T-helper 2 cell treated with Interferon-gamma antibody and Interleukin-4, amounts not matched to agents 100 ng/mL and 5 ng/mL, for 36 hours (primary cell): ENCODE data around the gene SPTBN5. TPM values are rescaled to one million over a fixed set of nuclear protein-coding genes. Genes with fewer than 3 reads are reported as not detected.

Source experiments
- intact Hi-C: fragments of 100-400 bp; cut with micrococcal nuclease; formaldehyde crosslinking; loops from one replicate; pipeline ENCODE4 v1.15.1; 2023
- total RNA-seq: library from RNA; stranded (reverse); gene quantifications from 2 replicates; pipeline ENCODE4 v1.2.3, GENCODE V29; 2022

Gene SPTBN5
- total RNA-seq, 1 donor from 2014 or later: 0.59 TPM

DNA sequence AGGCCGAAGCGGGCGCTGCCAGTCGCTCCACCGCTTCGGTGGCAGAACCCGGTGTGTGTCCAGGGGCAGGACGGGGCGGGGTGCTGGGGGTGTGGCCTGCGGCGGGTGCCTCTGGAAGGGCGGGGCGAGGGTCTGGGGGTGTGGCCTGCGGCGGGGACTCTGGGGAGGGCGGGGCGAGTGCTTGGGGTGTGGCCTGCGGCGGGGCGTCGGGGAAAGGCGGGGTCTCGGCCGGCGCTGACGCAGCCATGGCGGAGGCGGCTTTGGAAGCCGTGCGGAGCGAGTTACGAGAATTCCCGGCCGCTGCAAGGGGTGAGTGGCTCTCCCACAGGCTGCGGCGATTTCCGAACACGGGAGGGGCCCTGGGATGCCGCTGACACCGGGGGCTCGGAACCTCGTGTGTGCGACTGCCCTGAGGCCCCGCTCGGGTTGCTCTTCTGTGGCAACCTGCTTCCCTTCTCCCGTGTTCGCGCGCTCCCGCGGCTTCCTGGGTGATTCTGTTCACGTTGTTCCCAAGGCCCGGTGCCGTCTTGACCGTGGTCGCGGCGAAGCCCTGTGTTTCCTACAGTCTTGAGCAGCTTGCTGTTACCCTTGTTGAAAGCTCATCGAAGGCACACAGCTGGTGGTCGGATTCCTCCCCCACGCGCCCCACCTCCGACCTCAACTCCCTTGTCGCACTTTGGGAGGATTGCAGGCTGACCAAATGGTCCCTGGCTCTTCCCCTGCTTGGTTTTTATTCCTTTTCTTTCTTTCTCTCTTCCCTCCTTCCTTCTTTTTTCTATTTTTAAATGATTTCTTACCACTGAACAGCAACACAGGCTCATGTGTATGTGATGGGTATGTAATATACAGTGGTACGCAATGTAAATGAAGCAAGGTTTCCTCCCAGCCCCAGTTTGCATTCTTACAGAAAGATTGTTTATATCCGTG lies 65.7 kb downstream of the SPTBN5 start, which contains the start of gene JMJD7:
Gene JMJD7 (plus strand): TSS at position 213 of the 927 bp plus-strand sequence. CDS start 33 bp downstream, at position 246.
- intact Hi-C loops: loop anchor here (1.0 to 5.0 kb wide), 5 partner anchors 54 to 271 kb away; partner anchors contain the start of genes EHD4, MAPKBP1, SPTBN5 and TYRO3

DNA sequence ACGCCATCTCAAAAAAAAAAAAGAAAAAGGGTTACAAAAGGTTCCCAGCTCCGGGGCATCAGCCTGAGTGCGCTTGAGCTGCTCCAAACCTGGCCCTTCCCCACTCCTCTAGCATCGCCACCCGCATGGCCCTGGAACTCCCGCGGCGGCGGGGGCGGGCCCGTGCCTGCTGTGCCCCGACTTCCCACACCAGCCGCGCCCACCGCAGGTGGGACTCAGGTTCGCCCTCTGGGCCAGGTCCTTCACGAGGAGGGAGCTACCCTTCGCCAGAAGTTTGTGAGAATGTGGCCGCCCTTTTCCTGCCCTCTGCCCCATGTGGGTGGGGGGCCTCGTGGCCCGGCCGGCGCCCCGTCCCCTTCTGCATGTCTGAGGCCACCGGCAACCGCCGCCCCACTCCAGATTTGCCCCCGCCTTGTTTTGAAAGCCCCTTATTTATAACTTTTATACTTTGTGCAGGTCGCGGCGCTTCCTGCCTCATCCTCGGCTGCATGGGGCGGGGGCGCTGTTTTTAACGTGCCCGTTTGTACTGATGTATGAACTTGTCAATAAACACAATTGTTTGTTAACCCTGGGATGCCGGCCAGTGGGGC lies 66.5 kb downstream of the SPTBN5 start:
- intact Hi-C loops: loop anchor here (2.0 to 5.0 kb wide), 4 partner anchors 65 to 270 kb away; partner anchors contain the start of genes EHD4, SPTBN5 and TYRO3

DNA sequence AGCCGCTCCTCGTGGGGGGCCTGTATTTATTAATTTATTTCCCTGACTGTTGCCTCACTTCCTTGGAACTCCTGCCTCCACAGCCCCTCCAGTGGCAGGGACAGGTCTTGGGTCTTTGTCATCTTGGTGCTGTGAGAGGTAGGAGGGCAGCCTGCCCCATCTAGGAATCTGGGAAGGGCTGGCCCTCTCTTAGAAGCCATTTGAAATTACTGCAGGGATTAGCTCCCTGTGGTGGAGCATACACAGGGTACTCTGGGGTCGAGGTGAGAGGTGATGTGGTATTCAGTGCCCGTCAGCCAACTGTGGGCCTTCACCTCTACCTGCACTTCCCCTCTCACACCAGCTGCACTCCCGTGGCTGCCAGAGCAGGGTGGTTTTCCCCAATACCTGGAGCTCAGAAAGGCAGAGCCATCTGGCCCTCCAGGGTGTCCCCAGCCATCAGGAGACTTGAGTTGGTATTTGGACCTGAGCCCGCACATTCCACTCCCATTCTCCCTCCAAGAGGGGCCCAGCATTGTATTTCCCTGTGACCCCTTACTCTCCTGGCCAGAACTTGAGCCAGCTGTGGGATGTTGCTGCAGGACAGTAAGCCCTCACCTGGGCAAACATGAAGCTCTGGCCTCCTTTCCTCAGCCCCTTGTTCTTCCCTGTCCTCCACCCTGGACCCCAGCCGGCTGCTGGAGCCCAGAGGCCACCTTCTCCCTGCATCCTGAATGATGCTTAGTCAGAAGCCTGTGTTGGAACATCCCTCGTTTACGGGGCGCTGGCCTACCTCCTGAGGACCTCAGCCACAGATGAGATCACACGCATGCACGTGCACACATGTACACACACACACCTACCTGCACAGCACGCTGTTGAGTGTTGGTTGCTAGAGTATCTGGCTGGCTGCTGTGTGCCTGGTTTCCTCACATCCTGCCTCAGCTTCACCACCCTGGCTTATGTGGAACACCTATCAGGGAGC lies 68.0 kb downstream of the SPTBN5 start:
- intact Hi-C loops: loop anchor here (2.0 to 5.0 kb wide), 4 partner anchors 66 to 269 kb away; partner anchors contain the start of genes EHD4, SPTBN5 and TYRO3

DNA sequence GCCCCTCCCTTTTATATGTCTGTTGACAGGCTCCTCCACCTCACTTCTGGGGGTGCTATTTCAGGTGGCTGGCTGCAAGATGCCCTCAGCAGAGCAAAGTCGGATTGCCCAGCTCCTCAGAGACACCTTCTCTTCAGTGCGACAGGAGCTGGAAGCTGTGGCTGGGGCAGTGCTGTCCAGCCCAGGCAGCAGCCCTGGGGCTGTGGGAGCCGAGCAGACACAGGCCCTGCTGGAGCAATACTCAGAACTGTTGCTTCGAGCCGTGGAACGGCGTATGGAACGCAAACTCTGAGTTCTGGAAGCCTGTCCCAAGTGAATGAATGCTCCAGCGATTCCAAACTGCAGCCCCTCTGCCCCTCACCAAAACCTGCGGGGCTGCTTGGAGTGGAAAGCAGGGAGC lies 68.7 kb downstream of the SPTBN5 start:
- intact Hi-C loops: loop anchor here (5.0 kb wide), 3 partner anchors 67 to 268 kb away; partner anchors contain the start of genes EHD4, SPTBN5 and TYRO3

DNA sequence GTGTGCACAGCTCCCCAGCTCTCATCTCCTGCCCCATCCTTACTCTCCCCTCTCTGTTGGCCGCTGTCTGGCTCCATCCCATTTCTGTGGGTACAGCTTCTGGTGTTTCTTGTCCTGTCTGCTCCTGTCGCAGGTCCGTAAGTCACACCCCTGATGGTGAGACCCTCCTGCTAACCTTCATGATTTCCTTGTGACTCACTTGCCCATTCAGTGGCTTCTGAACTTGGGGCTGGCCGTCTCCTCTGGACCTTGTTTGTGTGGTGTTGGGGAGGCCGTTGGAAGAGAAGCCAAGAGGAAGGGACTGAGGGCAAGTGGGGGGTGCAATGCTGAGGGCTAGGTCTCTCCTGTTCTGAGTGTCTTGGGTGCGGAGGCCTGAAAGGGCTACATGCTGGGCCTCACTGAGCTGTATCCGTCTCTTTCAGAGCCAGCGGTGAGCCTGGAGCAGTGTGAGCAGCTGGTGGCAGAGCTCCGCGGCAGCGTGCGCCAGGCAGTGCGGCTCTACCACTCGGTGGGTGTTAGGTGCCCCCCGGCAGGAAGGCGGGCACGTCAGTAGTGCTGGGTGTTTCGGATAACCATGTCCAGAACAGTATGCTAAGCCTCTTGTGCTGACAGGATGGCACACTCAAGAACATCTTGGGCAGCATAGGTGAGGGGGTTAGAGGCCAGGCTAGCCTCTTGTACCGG lies 69.6 kb downstream of the SPTBN5 start:
- intact Hi-C loops: no loop called here

DNA sequence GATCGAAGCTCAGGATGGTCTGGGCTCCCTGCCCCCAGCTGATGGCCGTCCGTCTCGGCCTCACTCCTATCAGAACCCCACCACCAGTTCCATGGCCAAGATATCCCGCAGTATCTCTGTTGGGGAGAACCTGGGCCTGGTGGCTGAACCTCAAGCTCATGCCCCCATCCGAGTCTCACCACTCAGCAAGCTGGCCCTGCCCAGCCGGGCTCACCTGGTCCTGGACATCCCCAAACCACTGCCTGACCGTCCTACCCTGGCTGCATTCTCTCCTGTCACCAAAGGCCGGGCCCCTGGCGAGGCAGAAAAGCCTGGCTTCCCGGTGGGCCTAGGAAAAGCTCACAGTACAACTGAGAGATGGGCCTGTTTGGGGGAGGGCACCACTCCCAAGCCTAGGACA lies 70.4 kb downstream of the SPTBN5 start:
- intact Hi-C loops: no loop called here

DNA sequence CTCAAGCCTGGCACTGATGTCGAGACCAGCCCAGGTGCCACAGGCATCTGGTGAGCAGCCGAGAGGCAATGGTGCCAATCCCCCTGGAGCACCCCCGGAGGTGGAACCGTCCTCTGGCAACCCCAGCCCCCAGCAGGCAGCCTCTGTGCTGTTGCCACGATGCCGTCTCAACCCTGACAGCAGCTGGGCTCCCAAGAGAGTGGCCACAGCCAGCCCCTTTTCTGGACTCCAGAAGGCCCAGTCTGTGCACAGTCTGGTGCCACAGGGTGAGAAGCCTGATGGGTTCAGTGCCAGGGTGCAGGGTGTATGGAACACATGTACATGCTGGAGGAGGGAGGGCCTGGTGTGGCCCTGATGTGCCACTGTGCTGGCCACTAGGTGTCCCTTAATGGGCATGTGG lies 70.9 kb downstream of the SPTBN5 start:
- intact Hi-C loops: no loop called here

DNA sequence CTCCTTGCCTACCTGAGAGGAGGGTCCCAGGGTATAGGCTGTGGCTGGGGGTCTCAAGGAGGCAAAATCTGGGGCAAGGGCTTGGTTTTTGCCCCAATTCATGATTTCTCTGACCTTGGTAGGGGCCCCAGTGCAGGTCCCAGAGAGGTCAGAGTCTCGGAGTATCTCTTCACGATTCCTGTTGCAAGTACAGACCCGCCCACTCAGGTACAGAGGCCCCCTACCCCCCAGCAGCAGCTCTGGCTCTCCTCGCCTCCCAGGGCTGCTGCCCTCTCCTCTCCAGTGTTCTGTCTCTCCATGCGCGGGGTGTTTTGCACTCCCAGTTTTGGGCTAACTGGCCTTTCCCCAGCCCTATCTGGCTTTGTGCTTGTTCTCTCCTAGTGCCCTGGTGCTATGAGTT lies 71.4 kb downstream of the SPTBN5 start:
- intact Hi-C loops: no loop called here

DNA sequence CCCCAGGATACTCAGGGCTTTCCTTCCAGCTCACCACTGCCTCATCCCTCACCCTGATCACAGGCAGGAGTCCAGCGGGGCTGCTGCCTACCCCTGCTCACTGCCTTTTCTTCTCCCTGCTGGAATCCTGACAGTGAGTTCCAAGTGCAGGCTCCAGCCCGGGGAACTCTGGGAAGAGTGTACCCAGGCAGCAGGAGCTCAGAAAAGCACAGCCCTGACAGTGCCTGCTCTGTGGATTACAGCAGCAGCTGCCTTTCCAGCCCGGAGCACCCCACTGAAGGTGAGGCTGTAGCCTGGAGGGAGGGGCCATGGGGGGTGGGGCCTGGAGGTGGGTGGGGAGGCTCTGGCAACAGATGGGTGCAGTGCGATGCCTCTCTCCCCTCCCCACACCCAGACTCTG lies 72.0 kb downstream of the SPTBN5 start:
- intact Hi-C loops: no loop called here

DNA sequence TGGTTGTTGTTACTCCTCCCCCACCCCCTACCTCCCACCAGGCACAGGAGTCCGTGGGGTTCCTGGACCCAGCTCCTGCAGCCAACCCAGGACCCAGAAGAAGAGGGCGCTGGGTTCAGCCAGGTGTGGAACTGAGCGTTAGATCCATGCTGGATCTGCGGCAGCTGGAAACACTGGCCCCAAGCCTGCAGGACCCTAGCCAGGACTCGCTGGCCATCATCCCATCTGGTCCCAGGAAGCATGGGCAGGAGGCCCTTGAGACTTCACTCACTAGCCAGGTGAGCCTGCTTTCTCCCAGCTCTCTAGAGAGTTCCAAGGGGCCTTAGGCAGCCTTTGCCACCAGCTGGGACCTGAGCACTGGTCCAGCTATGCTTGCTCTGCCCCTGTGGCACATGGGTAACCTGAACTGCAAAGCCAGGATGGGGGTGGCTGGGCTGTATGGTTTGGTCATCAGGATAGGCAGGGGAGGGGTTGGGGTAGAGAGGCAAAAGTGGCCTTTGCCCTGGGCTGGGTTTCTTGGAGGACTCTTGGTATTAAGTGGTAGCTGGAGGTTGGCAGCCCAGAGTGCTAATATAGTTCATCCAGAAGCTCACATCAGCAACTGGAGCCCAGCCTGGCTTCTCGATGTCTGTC lies 72.9 kb downstream of the SPTBN5 start:
- intact Hi-C loops: no loop called here

DNA sequence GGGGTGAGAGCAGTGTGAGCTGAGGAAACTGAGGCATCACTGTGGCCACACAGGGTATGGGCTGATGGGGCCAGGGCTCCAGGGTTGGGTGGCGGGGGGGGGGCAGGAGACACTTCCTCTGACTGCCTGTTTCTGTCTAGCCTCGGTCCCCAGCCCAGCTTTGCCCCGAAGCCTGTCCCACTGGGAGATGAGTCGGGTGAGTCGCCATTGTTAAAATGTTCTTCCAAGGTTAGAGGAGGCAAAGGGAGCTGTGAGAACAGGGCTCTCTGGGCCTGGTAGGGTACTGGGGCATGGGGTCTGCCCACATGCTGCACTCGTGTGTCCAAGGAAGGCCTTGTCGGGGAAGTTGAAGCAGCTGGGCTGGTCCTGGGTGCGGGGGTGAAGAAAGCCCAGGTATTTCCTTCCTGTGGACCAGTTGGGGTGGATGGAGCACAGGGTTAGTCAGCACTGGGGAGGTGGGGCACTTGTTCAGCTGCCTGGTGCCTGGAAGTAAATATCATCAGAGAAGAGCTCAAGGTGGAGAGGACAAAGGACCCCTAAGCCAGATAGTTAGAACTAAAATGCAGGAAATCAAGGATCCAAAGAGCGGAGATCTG lies 74.3 kb downstream of the SPTBN5 start:
- intact Hi-C loops: no loop called here

DNA sequence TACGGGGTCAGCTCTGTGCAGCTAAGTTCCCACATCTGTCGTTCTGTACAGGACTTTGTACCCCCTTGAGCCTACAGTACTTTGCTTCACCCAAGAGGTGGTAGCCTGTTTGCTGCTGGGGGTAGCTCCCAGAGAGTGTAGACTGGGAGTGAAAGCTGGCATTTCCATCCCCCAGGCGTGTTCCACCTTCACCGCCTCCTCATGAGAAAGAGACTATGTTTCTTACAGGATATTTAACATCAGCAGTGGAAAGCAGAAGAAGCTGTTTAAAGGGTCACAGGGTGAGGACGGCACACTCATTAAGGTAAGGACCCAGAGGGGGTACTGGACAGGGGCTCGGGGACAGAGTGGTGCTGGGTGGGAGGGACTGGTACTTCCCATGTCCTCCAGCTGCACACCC lies 76.1 kb downstream of the SPTBN5 start:
- intact Hi-C loops: no loop called here

DNA sequence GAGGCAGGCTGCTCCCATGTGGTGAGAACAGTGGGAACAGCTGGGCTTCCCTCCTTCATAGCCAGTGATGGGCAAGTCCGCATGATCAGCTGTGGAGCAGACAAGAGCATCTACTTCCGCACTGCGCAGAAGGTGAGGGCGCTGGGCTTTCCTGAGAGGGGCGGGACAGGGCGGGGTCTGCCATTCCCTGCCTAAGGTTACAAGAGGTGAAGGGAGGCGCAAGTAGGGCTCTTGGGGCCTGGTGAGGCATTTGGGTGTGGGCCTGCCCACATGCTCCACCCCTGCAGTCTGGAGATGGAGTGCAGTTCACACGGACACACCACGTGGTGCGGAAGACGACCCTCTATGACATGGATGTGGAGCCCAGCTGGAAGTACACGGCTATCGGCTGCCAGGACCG lies 76.5 kb downstream of the SPTBN5 start:
- intact Hi-C loops: no loop called here

DNA sequence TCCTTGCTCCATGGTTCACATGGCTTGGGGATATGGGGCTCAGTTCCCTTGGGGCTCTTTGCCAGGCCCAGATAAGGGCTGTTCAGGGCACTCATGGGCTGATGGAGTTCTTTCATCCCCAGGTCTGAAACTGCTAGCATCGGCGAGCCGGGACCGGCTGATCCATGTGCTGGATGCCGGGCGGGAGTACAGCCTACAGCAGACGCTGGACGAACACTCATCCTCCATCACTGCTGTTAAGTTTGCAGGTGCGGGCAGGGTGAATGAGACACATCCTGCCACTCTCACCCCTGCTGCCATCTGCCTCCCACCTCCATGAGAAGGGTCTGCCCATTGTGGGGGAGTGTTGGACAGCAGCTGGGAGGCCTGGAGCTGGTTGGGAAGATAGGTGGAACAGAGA lies 77.1 kb downstream of the SPTBN5 start:
- intact Hi-C loops: no loop called here

DNA sequence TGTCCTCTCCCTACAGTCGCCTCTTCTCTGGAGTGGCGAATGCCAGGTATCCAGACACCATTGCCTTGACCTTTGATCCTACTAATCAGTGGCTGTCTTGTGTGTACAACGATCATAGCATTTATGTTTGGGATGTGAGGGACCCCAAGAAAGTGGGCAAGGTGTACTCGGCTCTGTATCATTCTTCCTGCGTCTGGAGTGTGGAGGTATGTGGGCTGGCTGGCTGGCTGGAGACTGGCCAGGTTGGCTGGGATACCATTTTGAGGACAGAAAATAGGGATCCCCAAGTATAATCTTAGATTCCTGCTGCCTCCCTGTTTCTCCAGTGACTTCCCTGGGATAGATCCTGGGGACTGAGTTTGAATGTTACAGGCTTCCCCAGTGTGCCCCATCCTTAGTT lies 79.3 kb downstream of the SPTBN5 start:
- intact Hi-C loops: no loop called here

DNA sequence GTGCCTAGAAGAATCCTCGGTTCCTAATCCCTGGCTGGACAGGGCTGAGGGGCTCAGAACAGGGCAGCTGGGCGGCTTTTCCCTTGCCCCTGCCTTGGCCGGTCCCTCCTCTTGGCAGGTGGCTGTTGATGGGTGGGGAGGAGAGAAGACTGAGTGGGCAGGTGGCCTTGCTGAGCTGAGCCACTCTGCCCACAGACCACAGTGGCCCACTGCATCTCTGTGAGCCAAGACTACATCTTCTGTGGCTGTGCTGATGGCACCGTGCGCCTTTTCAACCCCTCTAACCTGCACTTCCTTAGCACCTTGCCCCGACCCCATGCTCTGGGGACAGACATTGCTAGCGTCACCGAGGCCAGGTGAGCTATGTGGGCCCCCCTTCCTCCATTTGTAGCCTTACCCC lies 80.4 kb downstream of the SPTBN5 start:
- intact Hi-C loops: no loop called here

DNA sequence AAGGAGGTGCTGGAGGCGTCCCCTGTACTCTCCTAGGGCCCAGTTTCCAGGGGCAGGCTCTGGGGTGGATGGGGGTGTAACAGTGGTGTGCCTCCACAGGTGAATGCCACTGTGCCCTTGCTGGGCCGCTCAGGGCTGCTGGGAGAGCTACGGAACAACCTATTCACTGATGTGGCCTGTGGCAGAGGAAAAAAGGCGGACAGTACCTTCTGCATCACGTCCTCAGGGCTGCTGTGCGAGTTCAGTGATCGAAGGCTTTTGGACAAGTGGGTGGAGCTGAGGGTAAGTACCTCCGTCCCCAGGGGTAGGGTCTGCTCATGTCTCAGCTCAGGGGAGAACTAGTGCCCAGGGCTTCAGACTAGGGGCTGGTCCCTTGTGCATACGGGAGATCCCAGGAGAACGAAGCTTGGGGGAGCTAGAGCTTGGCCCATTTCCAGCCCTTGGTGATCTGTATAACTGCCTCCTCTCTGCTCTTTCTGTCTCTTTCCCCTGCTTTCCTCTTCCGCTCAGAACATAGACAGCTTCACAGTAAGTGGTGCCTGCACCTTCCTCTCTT lies 81.0 kb downstream of the SPTBN5 start:
- intact Hi-C loops: no loop called here

DNA sequence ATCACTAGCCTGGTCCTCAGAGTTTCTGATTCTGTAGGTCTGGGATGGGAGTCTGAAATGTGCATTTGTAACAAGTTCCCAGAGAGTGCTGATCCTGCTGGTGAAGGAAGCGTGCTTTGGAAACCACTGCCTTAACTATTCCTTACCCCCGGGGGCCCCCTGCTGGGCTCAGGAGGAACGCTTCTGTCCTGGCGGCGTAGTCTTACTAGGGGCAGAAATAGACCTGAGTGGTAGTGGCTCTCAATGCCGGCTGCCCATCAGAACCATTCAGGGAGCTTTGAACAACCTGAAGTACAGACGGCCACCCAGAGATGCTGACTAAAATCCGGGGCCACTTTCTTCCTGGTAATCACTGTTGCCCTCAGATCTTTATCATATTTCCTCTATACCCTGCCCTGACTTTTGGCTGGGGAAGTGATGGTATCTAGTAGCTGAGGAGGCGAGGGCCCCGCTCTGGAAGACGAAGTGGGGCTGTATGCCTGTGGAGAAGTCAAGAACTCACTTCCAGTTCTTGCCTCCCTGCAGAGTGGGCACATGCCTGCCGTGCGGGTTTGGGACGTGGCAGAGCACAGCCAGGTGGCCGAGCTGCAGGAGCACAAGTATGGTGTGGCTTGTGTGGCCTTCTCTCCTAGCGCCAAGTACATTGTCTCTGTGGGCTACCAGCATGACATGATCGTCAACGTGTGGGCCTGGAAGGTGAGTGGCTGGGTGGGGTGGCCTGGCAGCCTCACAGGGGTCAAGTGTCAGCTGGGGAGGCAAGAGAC lies 82.2 kb downstream of the SPTBN5 start:
- intact Hi-C loops: loop anchor here (1.0 kb wide), 1 partner anchor 37 kb away; the partner anchor contains the start of gene MAPKBP1
